HG03565 (cell line): ENCODE results near the gene KANSL1.
"Not testable (repeated sequence)": the region's sequence is repeated elsewhere in the genome, so short reads cannot be mapped to it uniquely, and the experiment has no call there.

Experiments
- ATAC-seq: cut with Tn5 transposase; IDR thresholded peaks from one replicate; pipeline ENCODE4 v1.9.1; 2021; ENCODE audit warnings: mild to moderate bottlenecking, moderate library complexity; ENCODE audit not compliant: unreplicated experiment

Gene KANSL1

GRCh38 chr17:46026166-46027047, 166.8 kb downstream of the KANSL1 start:
- no peak for ATAC-seq

- ATAC-seq = no peak
Observed at GRCh38 chr17:46025510-46026165, 167.6 kb downstream of the KANSL1 start.

GRCh38 chr17:46025060-46025459, 168.2 kb downstream of the KANSL1 start:
- no peak for ATAC-seq

- ATAC-seq = no peak
Observed at GRCh38 chr17:46024590-46024989, 168.6 kb downstream of the KANSL1 start.

GRCh38 chr17:46023783-46024388, 169.3 kb downstream of the KANSL1 start:
- no peak for ATAC-seq

GRCh38 chr17:46023366-46023765, 169.9 kb downstream of the KANSL1 start:
- not testable (repeated sequence) for ATAC-seq

- ATAC-seq = no peak
Observed at GRCh38 chr17:46020998-46021397, 172.2 kb downstream of the KANSL1 start.

- ATAC-seq = no peak
Observed at GRCh38 chr17:46020023-46020761, 173.0 kb downstream of the KANSL1 start.

GRCh38 chr17:46019408-46019925, 173.8 kb downstream of the KANSL1 start:
- not testable (repeated sequence) for ATAC-seq

GRCh38 chr17:46013502-46014165, 179.6 kb downstream of the KANSL1 start:
- ATAC-seq = no peak

- ATAC-seq = no peak
Observed at GRCh38 chr17:46013127-46013501, 180.1 kb downstream of the KANSL1 start.

GRCh38 chr17:46012506-46013079, 180.6 kb downstream of the KANSL1 start:
- no peak for ATAC-seq

GRCh38 chr17:46011711-46012505, 181.3 kb downstream of the KANSL1 start:
- ATAC-seq = no peak

- ATAC-seq = no peak
Observed at GRCh38 chr17:46010597-46011186, 182.5 kb downstream of the KANSL1 start.

GRCh38 chr17:46009681-46010596, 183.3 kb downstream of the KANSL1 start:
- no peak for ATAC-seq

GRCh38 chr17:46008591-46008990, 184.6 kb downstream of the KANSL1 start:
- no peak for ATAC-seq

- no peak for ATAC-seq
Observed at GRCh38 chr17:46007461-46007965, 185.7 kb downstream of the KANSL1 start.

- not testable (repeated sequence) for ATAC-seq
Observed at GRCh38 chr17:46006082-46006481, 187.1 kb downstream of the KANSL1 start.
